Hypothalamus (tissue), 51 donors: ENCODE measurements around the gene THEM5.

ENCODE experiments used
- DNase-seq, 51 donors: peaks; one replicate each; lab custom pipeline; 2025; lab: John Stamatoyannopoulos, UW

Gene THEM5

GRCh38 chr1:151803915-151804314 lies 49.6 kb downstream of the THEM5 start:
- DNase-seq = no peak

DNA sequence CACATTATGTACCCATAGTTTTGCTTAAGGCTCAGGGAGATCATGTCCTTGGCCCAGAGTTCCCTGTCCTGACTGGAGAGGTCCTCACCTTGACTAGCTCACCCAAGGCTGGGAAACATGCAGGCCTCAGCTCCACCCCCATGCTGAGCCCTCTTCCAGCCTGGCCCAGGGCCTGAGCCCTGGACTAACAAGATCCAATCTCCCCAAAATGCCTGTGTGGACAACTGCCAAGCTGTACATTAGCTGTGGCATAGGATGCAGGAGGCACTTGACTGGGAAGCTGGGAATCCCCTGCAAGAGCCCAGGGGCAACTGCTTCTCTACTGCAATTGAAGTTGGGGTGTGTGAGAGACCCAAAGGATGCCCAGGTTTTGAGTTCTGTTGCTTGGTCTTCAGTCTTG lies 50.3 kb downstream of the THEM5 start:
- no peak for DNase-seq

DNA sequence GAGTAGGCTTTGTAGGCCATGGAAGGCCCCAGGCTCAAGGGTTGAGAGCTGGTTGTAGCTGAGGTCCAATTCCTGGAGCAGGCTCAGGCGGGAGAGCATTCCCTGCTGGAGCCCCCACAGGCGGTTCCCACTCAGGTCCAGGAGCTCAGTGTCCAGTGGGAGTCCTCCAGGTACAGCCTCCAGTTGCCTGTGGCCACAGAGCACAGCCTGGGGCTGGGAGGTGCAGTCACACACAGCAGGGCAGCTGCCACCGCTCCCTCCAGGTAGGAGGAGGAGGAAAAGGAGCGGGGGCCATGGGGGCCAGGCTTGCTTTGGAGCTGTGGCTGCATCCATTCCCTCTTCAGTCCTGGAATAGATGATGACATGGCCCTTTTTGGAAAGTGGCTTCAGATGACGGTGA lies 51.1 kb downstream of the THEM5 start:
- no peak for DNase-seq

- DNase-seq = no peak
Observed at GRCh38 chr1:151801846-151802245, 51.7 kb downstream of the THEM5 start.

DNA sequence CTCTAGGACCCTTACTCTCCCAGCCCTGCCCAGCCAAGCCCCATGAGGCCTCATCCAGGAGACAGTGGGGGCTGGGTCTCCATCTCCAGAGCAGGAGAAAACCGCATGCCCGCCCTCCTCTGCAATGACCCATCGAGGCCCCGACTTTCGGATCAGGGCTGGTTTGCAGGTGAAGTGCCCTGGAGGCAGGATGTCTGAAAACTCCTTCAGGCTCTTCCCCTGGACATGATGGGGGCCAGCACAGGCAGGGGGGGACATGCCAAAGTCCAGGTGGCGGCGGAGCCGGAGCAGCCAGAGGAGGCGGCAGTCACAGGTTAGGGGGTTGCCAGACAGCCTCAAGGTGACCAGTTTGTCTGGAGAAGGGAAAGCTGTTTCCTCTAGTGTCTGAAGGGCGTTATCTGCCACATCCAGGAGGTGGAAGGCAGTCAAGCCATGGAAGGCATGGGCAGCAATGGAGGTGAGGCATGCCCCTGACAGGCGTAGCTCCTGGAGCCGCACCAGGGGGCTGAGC lies 52.1 kb downstream of the THEM5 start:
- no peak for DNase-seq

- DNase-seq = no peak
Observed at GRCh38 chr1:151800830-151801229, 52.7 kb downstream of the THEM5 start.

GRCh38 chr1:151799179-151800022 lies 54.1 kb downstream of the THEM5 start:
- DNase-seq = peak in 6 of 51 donors; percentile 2 to 43 (median 12)

DNA sequence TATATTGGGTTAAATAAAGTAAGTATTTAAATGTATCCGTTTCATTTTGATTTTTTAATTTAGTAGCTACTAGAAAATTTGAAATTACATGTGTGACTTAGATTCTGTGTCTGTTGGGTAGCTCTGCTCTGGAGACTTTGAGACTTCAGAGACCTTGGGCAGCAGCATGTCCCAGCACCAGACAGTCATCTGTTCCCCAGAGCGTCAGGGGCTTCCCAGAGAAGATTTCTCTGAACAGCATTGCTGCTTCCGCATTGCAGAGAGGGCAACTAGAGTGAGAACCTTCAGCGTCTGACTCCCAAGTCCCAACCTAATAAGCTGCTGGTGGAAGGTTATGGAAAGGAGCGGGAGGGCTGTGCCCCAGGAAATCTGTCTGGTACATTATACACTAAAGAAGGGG lies 54.9 kb downstream of the THEM5 start:
- DNase-seq = no peak
